Fibroblast of lung (primary cell): ENCODE measurements around the gene USP7.

ENCODE experiments used
- CTCF ChIP-seq, 2 donors: IDR thresholded peaks in 1 of 2; conservative IDR thresholded peaks in 1 of 2; 1 replicate in 1 of 2; 2 replicates in 1 of 2; pipeline ENCODE4 v1.5.1; 2011 to 2012; ENCODE audit warnings: low read length in 2 of 2, control low read depth in 1 of 2, inconsistent platforms in 1 of 2, low read depth in 1 of 2, mild to moderate bottlenecking in 1 of 2
- EZH2 ChIP-seq: IDR thresholded peaks from 2 replicates; pipeline ENCODE4 v1.5.1; 2012; ENCODE audit warnings: low read length, control low read depth, mild to moderate bottlenecking; ENCODE audit errors: missing control alignments

- TF ChIP-seq CTCF (conservative IDR thresholded peaks at IDR 0.05 in 1 of 2, IDR thresholded peaks at IDR 0.05 in 1 of 2; ENCODE audit: low read depth in 1 of 2, low read length in 2 of 2) (no peak), EZH2 (no peak)
These were observed 85.7 kb downstream of the USP7 start for GRCh38 chr16:8877894-8878522.
